Mesenchymal stem cell (in vitro differentiated cells and primary cell): ENCODE data around the gene AXIN1.
A peak's percentile ranks its signal among the peaks of the same experiment; 100 is the strongest.

Source experiments
- DNase-seq: peaks from one replicate; pipeline ENCODE4 v3.0.0-alpha.2; 2013
- H2AFZ ChIP-seq: one replicate; pipeline ENCODE4 v1.6.1; 2013; ENCODE audit warnings: low read depth, mild to moderate bottlenecking, control low read depth, inconsistent platforms, low read length, moderate library complexity
- H2AK5ac ChIP-seq: 2 replicates; pipeline ENCODE4 v1.6.1; 2013; ENCODE audit warnings: low read length, moderate library complexity, mild to moderate bottlenecking, inconsistent platforms; ENCODE audit not compliant: severe bottlenecking
- H2BK120ac ChIP-seq: one replicate; pipeline ENCODE4 v1.6.1; 2013; ENCODE audit warnings: low read depth, mild to moderate bottlenecking, inconsistent platforms, low read length, moderate library complexity
- H2BK12ac ChIP-seq, 2 experiments: one replicate each; pipeline ENCODE4 v1.6.1; 2013; ENCODE audit warnings: inconsistent platforms in 2 of 2, low read length in 2 of 2, mild to moderate bottlenecking in 2 of 2, moderate library complexity in 2 of 2, control low read depth in 1 of 2
- H2BK15ac ChIP-seq: one replicate; pipeline ENCODE4 v1.6.1; 2013; ENCODE audit warnings: mild to moderate bottlenecking, low read depth, inconsistent platforms; ENCODE audit not compliant: poor library complexity, severe bottlenecking
- H2BK5ac ChIP-seq: 2 replicates; pipeline ENCODE4 v1.6.1; 2013; ENCODE audit warnings: low read depth, mild to moderate bottlenecking, low read length, control low read depth, inconsistent platforms; ENCODE audit not compliant: poor library complexity, severe bottlenecking
- H3K14ac ChIP-seq, 2 experiments: one replicate each; pipeline ENCODE4 v1.6.1; 2013; ENCODE audit warnings: inconsistent platforms in 2 of 2, low read length in 2 of 2, control low read depth in 1 of 2, mild to moderate bottlenecking in 1 of 2, moderate library complexity in 1 of 2
- H3K18ac ChIP-seq, 2 experiments: one replicate each; pipeline ENCODE4 v1.6.1; 2013; ENCODE audit warnings: inconsistent platforms in 2 of 2, low read length in 2 of 2, control low read depth in 1 of 2, low read depth in 1 of 2, mild to moderate bottlenecking in 1 of 2
- H3K23ac ChIP-seq, 2 experiments: one replicate each; pipeline ENCODE4 v1.6.1; 2013; ENCODE audit warnings: inconsistent platforms in 2 of 2, low read length in 2 of 2, mild to moderate bottlenecking in 2 of 2, moderate library complexity in 2 of 2, control low read depth in 1 of 2
- H3K27ac ChIP-seq: 2 replicates; pipeline ENCODE4 v1.5.1; 2013; ENCODE audit warnings: mild to moderate bottlenecking, moderate library complexity, low read length, control low read depth, inconsistent platforms; ENCODE audit not compliant: poor library complexity, severe bottlenecking
- H3K27me3 ChIP-seq, 2 experiments: 2 replicates each; pipeline versions ENCODE4 v1.6.1 to v1.7.0; 2013; ENCODE audit warnings: low read length in 2 of 2, mild to moderate bottlenecking in 2 of 2, moderate library complexity in 2 of 2, control low read depth in 1 of 2, inconsistent platforms in 1 of 2; ENCODE audit not compliant: control insufficient read depth in 1 of 2, insufficient read depth in 1 of 2
- H3K36me3 ChIP-seq, 2 experiments: 2 replicates each; pipeline versions ENCODE4 v1.6.1 to v1.7.0; 2013; ENCODE audit warnings: low read length in 2 of 2, control low read depth in 1 of 2, inconsistent platforms in 1 of 2, low read depth in 1 of 2, mild to moderate bottlenecking in 1 of 2; ENCODE audit not compliant: insufficient read depth in 2 of 2, control insufficient read depth in 1 of 2
- H3K4ac ChIP-seq, 2 experiments: one replicate each; pipeline ENCODE4 v1.6.1; 2013; ENCODE audit warnings: inconsistent platforms in 2 of 2, low read length in 2 of 2, mild to moderate bottlenecking in 2 of 2, moderate library complexity in 2 of 2, control low read depth in 1 of 2, low read depth in 1 of 2
- H3K4me1 ChIP-seq: 2 replicates; pipeline ENCODE4 v1.6.1; 2013; ENCODE audit warnings: low read depth, low read length, control low read depth; ENCODE audit not compliant: control insufficient read depth, insufficient read depth
- H3K4me2 ChIP-seq: 2 replicates; pipeline ENCODE4 v1.6.1; 2013; ENCODE audit warnings: low read length, mild to moderate bottlenecking, inconsistent platforms; ENCODE audit not compliant: poor library complexity, severe bottlenecking
- H3K4me3 ChIP-seq, 2 experiments: 2 replicates each; pipeline versions ENCODE4 v1.5.1 to v1.7.0; 2013; ENCODE audit warnings: low read length in 2 of 2, mild to moderate bottlenecking in 2 of 2, control low read depth in 1 of 2, low read depth in 1 of 2; ENCODE audit not compliant: insufficient read depth in 1 of 2
- H3K79me1 ChIP-seq: replicated peaks from 2 replicates; pipeline ENCODE4 v1.6.1; 2013; ENCODE audit warnings: mild to moderate bottlenecking, control low read depth, low read length, inconsistent platforms; ENCODE audit not compliant: poor library complexity, severe bottlenecking
- H3K9ac ChIP-seq: 2 replicates; pipeline ENCODE4 v1.7.0; 2013; ENCODE audit warnings: mild to moderate bottlenecking, low read length, moderate library complexity
- H3K9me3 ChIP-seq: 2 replicates; pipeline ENCODE4 v1.7.0; 2013; ENCODE audit warnings: mild to moderate bottlenecking, low read length; ENCODE audit not compliant: control insufficient read depth
- H4K8ac ChIP-seq: one replicate; pipeline ENCODE4 v1.6.1; 2013; ENCODE audit warnings: inconsistent platforms, mild to moderate bottlenecking, low read length, moderate library complexity
- H4K91ac ChIP-seq: one replicate; pipeline ENCODE4 v1.6.1; 2013; ENCODE audit warnings: mild to moderate bottlenecking, low read length, inconsistent platforms
- WGBS: methylation state at CpG from one replicate; pipeline ENCODE4 v1.1.7; 2013; ENCODE audit warnings: mixed read lengths; 5-methylcytosine and 5-hydroxymethylcytosine counted together

The AXIN1 gene

GRCh38 chr16:367333-367903 lies 14.9 kb upstream of the AXIN1 start:
- DNase-seq, result no peak
- peaks cover 7 to 19% of the 10 kb centered on the region in 2 experiments for H3K27me3 ChIP-seq
- H2BK120ac ChIP-seq, result no peak overlapping the region
- no peak overlapping the region for H3K27ac ChIP-seq
- no peak overlapping the region for H2AFZ ChIP-seq
- no peak overlapping the region for H3K4ac ChIP-seq
- no peak overlapping the region for H4K91ac ChIP-seq
- H2BK12ac ChIP-seq, result no peak overlapping the region
- H3K9me3 ChIP-seq, result no peaks in the 10 kb centered on the region
- H3K14ac ChIP-seq, result no peak overlapping the region
- no peak overlapping the region for H3K9ac ChIP-seq
- no peak overlapping the region for H2BK5ac ChIP-seq
- H3K36me3 ChIP-seq, result peaks cover 40 to 58% of the 10 kb centered on the region in 2 experiments
- H3K23ac ChIP-seq, result no peak overlapping the region
- 96% methylated on average over 17 of the region's 18 CpGs for WGBS
- H3K18ac ChIP-seq, result no peak overlapping the region
- peaks cover 26% of the 10 kb centered on the region for H3K4me1 ChIP-seq
- no peak overlapping the region for H4K8ac ChIP-seq
- H2BK15ac ChIP-seq, result no peak overlapping the region
- H2AK5ac ChIP-seq, result no peak overlapping the region
- H3K4me2 ChIP-seq, result no peak overlapping the region
- peaks cover 16% of the 10 kb centered on the region for H3K79me1 ChIP-seq
- H3K4me3 ChIP-seq, result no peak overlapping the region

GRCh38 chr16:366476-366875 lies 14.0 kb upstream of the AXIN1 start:
- Histone ChIP-seq H3K27me3 (peaks cover 7 to 25% of the 10 kb centered on the region in 2 experiments), H4K91ac (no peak overlapping the region), H3K9ac (no peak overlapping the region), H2BK15ac (no peak overlapping the region), H3K27ac (no peak overlapping the region), H2BK12ac (no peak overlapping the region), H3K4ac (no peak overlapping the region), H3K4me3 (no peak overlapping the region), H3K9me3 (no peaks in the 10 kb centered on the region), H2AFZ (no peak overlapping the region), H3K4me2 (no peak overlapping the region), H4K8ac (peak overlapping the region; percentile 53), H3K23ac (no peak overlapping the region), H3K79me1 (peaks cover 16% of the 10 kb centered on the region), H3K14ac (no peak overlapping the region), H2BK120ac (no peak overlapping the region), H3K18ac (no peak overlapping the region), H2BK5ac (no peak overlapping the region), H3K36me3 (peaks cover 30 to 49% of the 10 kb centered on the region in 2 experiments), H3K4me1 (peaks cover 28% of the 10 kb centered on the region), H2AK5ac (no peak overlapping the region)
- 95% methylated on average over 8 of the region's 10 CpGs for WGBS
- no peak for DNase-seq

GRCh38 chr16:364595-365491 lies 12.3 kb upstream of the AXIN1 start:
- Histone ChIP-seq H3K18ac (no peak overlapping the region), H3K4me2 (no peak overlapping the region), H2AFZ (no peak overlapping the region), H3K23ac (peak overlapping the region in 1 of 2 experiments; percentile 50), H3K4ac (no peak overlapping the region), H3K27me3 (peaks cover 7 to 27% of the 10 kb centered on the region in 2 experiments), H3K4me3 (no peak overlapping the region), H4K8ac (no peak overlapping the region), H3K9me3 (no peaks in the 10 kb centered on the region), H2BK120ac (no peak overlapping the region), H2BK12ac (no peak overlapping the region), H3K27ac (no peak overlapping the region), H2BK15ac (no peak overlapping the region), H2BK5ac (no peak overlapping the region), H3K4me1 (peaks cover 20% of the 10 kb centered on the region), H3K79me1 (peaks cover 13% of the 10 kb centered on the region), H3K36me3 (peaks cover 28 to 46% of the 10 kb centered on the region in 2 experiments), H3K9ac (no peak overlapping the region), H2AK5ac (no peak overlapping the region), H4K91ac (no peak overlapping the region), H3K14ac (peak overlapping the region in 1 of 2 experiments; percentile 75)
- 89% methylated on average over 17 of the region's 19 CpGs for WGBS
- no peak for DNase-seq

GRCh38 chr16:363766-364490 lies 11.4 kb upstream of the AXIN1 start:
- no peak overlapping the region for H3K4ac ChIP-seq
- H3K4me1 ChIP-seq, result peaks cover 12% of the 10 kb centered on the region
- 90% methylated on average over 16 of the region's 24 CpGs for WGBS
- no peak for DNase-seq
- no peak overlapping the region for H2AFZ ChIP-seq
- no peak overlapping the region for H2AK5ac ChIP-seq
- peak overlapping the region; percentile 61 for H4K91ac ChIP-seq
- H2BK12ac ChIP-seq, result no peak overlapping the region
- H3K27ac ChIP-seq, result no peak overlapping the region
- H3K23ac ChIP-seq, result no peak overlapping the region
- peaks cover 28 to 39% of the 10 kb centered on the region in 2 experiments for H3K36me3 ChIP-seq
- no peak overlapping the region for H3K14ac ChIP-seq
- H4K8ac ChIP-seq, result no peak overlapping the region
- H2BK15ac ChIP-seq, result no peak overlapping the region
- peaks cover 7 to 27% of the 10 kb centered on the region in 2 experiments for H3K27me3 ChIP-seq
- H2BK120ac ChIP-seq, result no peak overlapping the region
- no peak overlapping the region for H3K9ac ChIP-seq
- H3K4me2 ChIP-seq, result no peak overlapping the region
- H3K4me3 ChIP-seq, result no peak overlapping the region
- H3K18ac ChIP-seq, result no peak overlapping the region
- H2BK5ac ChIP-seq, result no peak overlapping the region
- no peaks in the 10 kb centered on the region for H3K9me3 ChIP-seq
- peaks cover 7% of the 10 kb centered on the region for H3K79me1 ChIP-seq
